ENCODE data around the gene PGAP6.

DNA sequence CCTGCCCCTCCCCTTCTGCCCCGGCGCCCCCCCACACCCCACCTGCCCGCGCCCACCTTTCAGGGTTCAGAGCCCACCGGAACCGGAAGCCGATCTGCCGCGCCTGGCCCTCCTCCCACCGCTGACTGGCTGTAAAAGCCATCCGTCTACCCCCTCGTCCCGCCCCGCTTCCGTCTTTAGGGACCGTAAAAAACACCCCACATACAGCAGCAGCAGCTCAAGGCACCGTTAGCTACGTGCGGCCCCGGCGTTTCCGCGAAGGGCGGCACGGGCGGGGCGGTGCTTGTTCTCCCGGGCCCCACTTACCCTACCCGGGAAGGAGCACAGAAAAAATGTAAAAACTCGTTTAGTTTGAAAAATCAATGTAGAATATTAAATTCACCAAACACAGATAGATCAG, 11.3 kb downstream of the PGAP6 start, which contains the start of gene MRPL28:
- TF ChIP-seq, protein P1, sequence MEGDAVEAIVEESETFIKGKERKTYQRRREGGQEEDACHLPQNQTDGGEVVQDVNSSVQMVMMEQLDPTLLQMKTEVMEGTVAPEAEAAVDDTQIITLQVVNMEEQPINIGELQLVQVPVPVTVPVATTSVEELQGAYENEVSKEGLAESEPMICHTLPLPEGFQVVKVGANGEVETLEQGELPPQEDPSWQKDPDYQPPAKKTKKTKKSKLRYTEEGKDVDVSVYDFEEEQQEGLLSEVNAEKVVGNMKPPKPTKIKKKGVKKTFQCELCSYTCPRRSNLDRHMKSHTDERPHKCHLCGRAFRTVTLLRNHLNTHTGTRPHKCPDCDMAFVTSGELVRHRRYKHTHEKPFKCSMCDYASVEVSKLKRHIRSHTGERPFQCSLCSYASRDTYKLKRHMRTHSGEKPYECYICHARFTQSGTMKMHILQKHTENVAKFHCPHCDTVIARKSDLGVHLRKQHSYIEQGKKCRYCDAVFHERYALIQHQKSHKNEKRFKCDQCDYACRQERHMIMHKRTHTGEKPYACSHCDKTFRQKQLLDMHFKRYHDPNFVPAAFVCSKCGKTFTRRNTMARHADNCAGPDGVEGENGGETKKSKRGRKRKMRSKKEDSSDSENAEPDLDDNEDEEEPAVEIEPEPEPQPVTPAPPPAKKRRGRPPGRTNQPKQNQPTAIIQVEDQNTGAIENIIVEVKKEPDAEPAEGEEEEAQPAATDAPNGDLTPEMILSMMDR (conservative IDR thresholded peaks at IDR 0.05 in 1 of 2, IDR thresholded peaks at IDR 0.05 in 1 of 2; ENCODE audit: low read depth in 1 of 2, low read length in 2 of 2), result no peak
- TF ChIP-seq EZH2 (IDR thresholded peaks at IDR 0.05; ENCODE audit: low read length, missing control alignments), result no peak

Data from fibroblast of lung (primary cell).